ENCODE data around the gene DTYMK. TPM values are rescaled to one million over a fixed set of nuclear protein-coding genes. Genes with fewer than 3 reads are reported as not detected.

The DTYMK gene
- total and polyA plus RNA-seq, 2 of the 4 experiments (the other 2 are of a cell fraction), result 31.7 to 50.1 TPM

- TF ChIP-seq RFX5 (IDR thresholded peaks at IDR 0.05; ENCODE audit: low read depth, low read length), result no peak
- Histone ChIP-seq H3K4me3 (ENCODE audit: insufficient read depth, low read depth, low read length) (no peak overlapping the region), H4K20me1 (ENCODE audit: insufficient read depth, low read length) (peaks cover 3% of the 10 kb centered on the region), H3K27me3 (ENCODE audit: control insufficient read depth, insufficient read depth, low read length) (no peaks in the 10 kb centered on the region), H3K56ac (ENCODE audit: extremely low read depth, insufficient read depth, low read length) (no peak overlapping the region), H2BK20ac (ENCODE audit: low read depth, low read length) (no peak overlapping the region), H3K4me2 (ENCODE audit: low read depth, low read length) (no peak overlapping the region), H3K9ac (ENCODE audit: low read depth, low read length) (no peak overlapping the region), H3K14ac (replicated peaks; ENCODE audit: low read depth, low read length) (no peak overlapping the region), H3K27ac (ENCODE audit: insufficient read depth, low read length) (no peak overlapping the region), H2BK5ac (ENCODE audit: low read depth, low read length, poor library complexity, severe bottlenecking) (no peak overlapping the region), H3K79me1 (ENCODE audit: low read depth in 1 of 2, low read length in 2 of 2) (peaks cover 3 to 11% of the 10 kb centered on the region in 2 experiments; a peak in 2 of 4 replicates), H4K5ac (ENCODE audit: low read depth, low read length) (no peak overlapping the region), H4K8ac (ENCODE audit: low read depth in 2 of 2, low read length in 2 of 2) (no peak overlapping the region), H2AK9ac (replicated peaks; ENCODE audit: low read depth, low read length, poor library complexity) (no peak overlapping the region), H3K4ac (ENCODE audit: low read depth, low read length) (no peak overlapping the region), H3K36me3 (ENCODE audit: control insufficient read depth, insufficient read depth, low read length) (peaks cover 60% of the 10 kb centered on the region), H3K4me1 (ENCODE audit: control insufficient read depth, insufficient read depth, low read length) (no peaks in the 10 kb centered on the region), H3K23ac (ENCODE audit: low read depth, low read length) (no peak overlapping the region), H2BK120ac (ENCODE audit: low read depth, low read length) (no peak overlapping the region), H3K18ac (ENCODE audit: low read depth, low read length) (no peak overlapping the region), H4K91ac (ENCODE audit: insufficient read depth, low read depth, low read length) (no peak overlapping the region), H3K9me1 (ENCODE audit: insufficient read depth, low read length) (0 out of 2 replicates have a peak, but pooled peaks cover 2% of the 10 kb centered on the region), H2AFZ (replicated peaks; ENCODE audit: low read length, poor library complexity) (no peak overlapping the region), H2AK5ac (ENCODE audit: low read depth, low read length) (no peak overlapping the region), H3K9me3 (ENCODE audit: control insufficient read depth, insufficient read depth, low read length) (peaks cover 4% of the 10 kb centered on the region; the same call in 1 of the 2 replicates), H2BK15ac (ENCODE audit: low read depth, low read length) (no peak overlapping the region)
- WGBS, 2 experiments (ENCODE audit: extremely low coverage in 2 of 2, insufficient read length in 1 of 2), result 89% methylated on average over 7 of the region's 10 CpGs; no CpG with 5 or more reads in 1 of the 2 experiments
- no peak for ATAC-seq (ENCODE audit: low read depth)
- BruUV-seq (replicated peaks), result no TSS peak
- in situ Hi-C loops (cut with MboI; ENCODE audit: low sequenced_read_pairs) (no loop called here), intact Hi-C loops (cut with micrococcal nuclease) (loop anchor here (10.0 kb wide), 1 partner anchor 166 kb away; no protein-coding TSS in a partner anchor), dilution Hi-C loops (cut with HindIII; ENCODE audit: low sequenced_read_pairs, unreplicated experiment) (no loop called here)
- no peak for DNase-seq
- ChIA-PET POLR2A (ENCODE audit: unreplicated experiment) (no interaction called here), CTCF (no interaction called here)
Measured at GRCh38 chr2:241708879-241709278, 22.3 kb upstream of the DTYMK start.
